ENCODE results near the gene CTNNBIP1. TPM values are rescaled to one million over a fixed set of nuclear protein-coding genes. Genes with fewer than 3 reads are reported as not detected.

CTNNBIP1 gene
- 122 and 124 TPM in 2 replicates for total RNA-seq
- 80.1 and 111 TPM in 2 replicates for polyA plus RNA-seq

- no peaks in the 10 kb centered on the region for H3K36me3 ChIP-seq
- DNase-seq (ENCODE audit: low read depth in 1 of 2, low spot score in 1 of 2): no peak
- H3K27ac ChIP-seq: peak within 1 kb of the TSS; percentile 93
- H3K4me3 ChIP-seq: peak within 1 kb of the TSS; percentile 97
- no peaks in the 10 kb centered on the region for H3K27me3 ChIP-seq
- no peaks in the 10 kb centered on the region for H3K9me3 ChIP-seq (ENCODE audit: low read depth)
- TF ChIP-seq CTCF (IDR thresholded peaks at IDR 0.05; ENCODE audit: low read depth, low read length): no peak
- peaks cover 18% of the 10 kb centered on the region for H3K4me1 ChIP-seq (ENCODE audit: low read depth)
These were observed at the start of gene CTNNBIP1 for GRCh38 chr1:9910076-9910422. Gene CTNNBIP1, minus strand, starts transcription at chr1:9910269. Its CDS starts 38,205 bp downstream, at chr1:9872064.

DNA sequence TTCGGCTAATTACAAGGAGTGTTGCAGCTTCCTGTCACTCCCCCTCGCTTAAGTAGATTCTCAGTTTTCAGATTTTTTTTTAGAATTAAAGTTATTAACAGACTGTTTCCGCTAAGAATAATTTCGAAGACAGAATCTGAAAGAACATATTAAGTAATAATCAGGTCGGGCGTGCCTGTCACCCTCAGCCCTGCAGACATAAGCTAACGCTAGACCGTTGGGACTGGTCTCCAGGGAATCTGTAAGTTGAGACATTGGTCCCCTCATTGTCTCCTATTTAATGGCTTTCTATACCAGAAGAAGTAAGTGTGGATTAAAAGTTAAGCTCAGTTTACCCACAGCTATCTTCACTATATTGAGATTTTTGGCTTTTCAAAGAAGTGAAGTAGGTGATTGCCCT is 47.7 kb upstream of the CTNNBIP1 start:
- no peak for DNase-seq (ENCODE audit: low read depth in 1 of 2, low spot score in 1 of 2)
- no peaks in the 10 kb centered on the region for H3K27me3 ChIP-seq
- TF ChIP-seq CTCF (IDR thresholded peaks at IDR 0.05; ENCODE audit: low read depth, low read length): no peak
- no peak overlapping the region for H3K27ac ChIP-seq
- no peaks in the 10 kb centered on the region for H3K36me3 ChIP-seq
- H3K9me3 ChIP-seq (ENCODE audit: low read depth): no peaks in the 10 kb centered on the region
- peaks cover 5% of the 10 kb centered on the region for H3K4me1 ChIP-seq (ENCODE audit: low read depth)
- H3K4me3 ChIP-seq: no peak overlapping the region

GRCh38 chr1:9946315-9946714 is 36.2 kb upstream of the CTNNBIP1 start:
- no peak for DNase-seq (ENCODE audit: low read depth in 1 of 2, low spot score in 1 of 2)
- TF ChIP-seq CTCF (IDR thresholded peaks at IDR 0.05; ENCODE audit: low read depth, low read length): no peak
- H3K27ac ChIP-seq: no peak overlapping the region
- H3K4me1 ChIP-seq (ENCODE audit: low read depth): peaks cover 3% of the 10 kb centered on the region
- no peaks in the 10 kb centered on the region for H3K27me3 ChIP-seq
- H3K9me3 ChIP-seq (ENCODE audit: low read depth): no peaks in the 10 kb centered on the region
- no peak overlapping the region for H3K4me3 ChIP-seq
- no peaks in the 10 kb centered on the region for H3K36me3 ChIP-seq

DNA sequence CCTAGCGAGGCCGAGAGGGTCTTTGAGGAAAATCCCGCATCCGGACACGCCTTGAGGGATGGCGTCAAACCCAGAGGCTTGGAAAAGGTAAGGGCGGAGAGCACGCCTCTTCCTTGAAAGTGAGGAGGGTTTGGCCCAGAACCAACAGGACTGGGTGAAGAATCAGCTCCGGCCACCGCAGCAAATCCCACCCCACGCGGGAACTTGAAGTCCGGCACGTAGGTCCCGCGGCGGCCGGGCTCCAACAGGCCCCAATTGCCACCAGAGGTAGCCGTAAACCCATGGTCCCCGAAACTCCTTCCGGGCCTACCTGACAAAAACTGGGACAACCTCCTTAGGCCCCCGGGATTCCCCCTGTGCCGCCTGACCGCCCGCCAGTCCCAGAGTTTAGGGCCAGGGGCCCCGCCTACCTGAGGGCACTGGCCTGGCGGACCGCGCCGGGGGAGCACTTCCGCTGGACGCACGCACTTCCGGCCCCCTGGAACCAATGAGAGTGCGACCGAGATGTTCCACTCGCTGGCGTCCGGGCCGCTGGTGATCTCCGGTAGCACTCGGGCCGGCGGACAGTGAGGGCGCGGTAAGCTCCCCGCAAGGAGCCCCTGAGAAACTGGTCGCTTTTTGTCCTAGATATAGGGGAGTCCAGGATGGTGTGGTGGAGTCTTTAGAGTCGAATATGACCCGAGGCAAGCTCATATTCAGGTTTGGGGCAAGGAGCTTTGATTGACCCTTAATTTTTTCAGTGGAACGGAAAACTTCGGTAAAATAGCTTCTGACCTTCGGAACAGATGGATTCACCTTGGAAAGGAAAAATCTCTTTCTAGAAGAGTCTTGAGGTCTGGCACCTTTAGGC is 33.1 kb upstream of the CTNNBIP1 start, which contains the start of the genes LZIC and NMNAT1:
TSS of gene LZIC (minus strand) at position 453 of the 850 bp plus-strand sequence. CDS start 6,772 bp downstream, outside the sequence.
TSS of gene NMNAT1 (plus strand) at position 537 of the 850 bp plus-strand sequence. CDS start 28,599 bp downstream, outside the sequence.
- H3K27ac ChIP-seq: peak within 1 kb of the TSS; percentile 90
- peak; percentile 96 to 97 for DNase-seq (ENCODE audit: low read depth in 1 of 2, low spot score in 1 of 2)
- peaks cover 4% of the 10 kb centered on the region for H3K36me3 ChIP-seq
- peaks cover 3% of the 10 kb centered on the region for H3K4me1 ChIP-seq (ENCODE audit: low read depth)
- no peak for TF ChIP-seq CTCF (IDR thresholded peaks at IDR 0.05; ENCODE audit: low read depth, low read length)
- no peaks in the 10 kb centered on the region for H3K9me3 ChIP-seq (ENCODE audit: low read depth)
- peak within 1 kb of the TSS; percentile 59 for H3K4me3 ChIP-seq
- no peaks in the 10 kb centered on the region for H3K27me3 ChIP-seq

DNA sequence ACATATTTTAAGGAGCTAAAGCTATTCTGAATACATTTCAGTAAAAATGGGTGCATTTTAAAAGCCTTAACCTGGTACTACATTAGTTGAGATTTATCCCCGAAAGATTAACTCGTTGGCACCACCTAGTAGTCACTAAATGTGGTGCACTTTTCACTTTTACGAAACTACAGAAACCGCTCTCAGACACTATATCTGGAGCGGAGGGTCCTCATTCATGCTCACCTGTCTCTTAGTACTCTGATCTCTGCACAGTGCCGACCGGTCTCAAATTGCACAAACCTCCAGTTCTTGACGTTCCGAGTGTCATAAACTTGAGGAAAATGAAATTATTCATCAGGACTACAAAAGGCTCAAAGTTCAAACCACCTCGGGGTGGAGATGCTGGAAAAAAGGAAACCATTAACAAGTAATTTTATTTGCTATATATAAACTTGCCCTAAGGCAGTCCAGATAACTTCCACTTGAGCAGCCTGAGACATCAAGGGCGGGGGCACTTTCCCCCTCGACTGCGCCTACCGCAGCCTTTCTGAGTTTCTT is 32.4 kb upstream of the CTNNBIP1 start:
- H3K27me3 ChIP-seq: no peaks in the 10 kb centered on the region
- H3K27ac ChIP-seq: peak overlapping the region; percentile 90
- TF ChIP-seq CTCF (IDR thresholded peaks at IDR 0.05; ENCODE audit: low read depth, low read length): peak; percentile 66
- DNase-seq (ENCODE audit: low read depth in 1 of 2, low spot score in 1 of 2): peak; percentile 67 to 73
- peaks cover 3% of the 10 kb centered on the region for H3K4me1 ChIP-seq (ENCODE audit: low read depth)
- H3K9me3 ChIP-seq (ENCODE audit: low read depth): no peaks in the 10 kb centered on the region
- peaks cover 4% of the 10 kb centered on the region for H3K36me3 ChIP-seq
- H3K4me3 ChIP-seq: peak overlapping the region; percentile 59

All from cardiac muscle cell (in vitro differentiated cells and primary cell).